Lung (tissue), 12 donors: Measurements from ENCODE around the gene PAK6. TPM values are rescaled to one million over a fixed set of nuclear protein-coding genes. Genes with fewer than 3 reads are reported as not detected.

ENCODE experiments used
- ATAC-seq: fragments of 200-7000 bp; cut with Tn5 transposase; one replicate; pipeline ENCODE4 v1.9.1; 2020; ENCODE audit warnings: moderate number of reproducible peaks; ENCODE audit not compliant: insufficient read depth, low FRiP score
- DNase-seq, 3 donors: peaks; one replicate each; pipeline ENCODE4 v3.0.0-alpha.2; 2013 to 2017
- H3K27ac ChIP-seq, 2 donors: one replicate each; pipeline ENCODE4 v1.5.1; 2013; ENCODE audit warnings: mild to moderate bottlenecking in 2 of 2, moderate library complexity in 2 of 2, control low read depth in 1 of 2, inconsistent platforms in 1 of 2, low read depth in 1 of 2, low read length in 1 of 2
- H3K27me3 ChIP-seq, 3 donors: one replicate each; pipeline ENCODE4 v1.5.1; 2013; ENCODE audit warnings: low read length in 2 of 3; ENCODE audit not compliant: control insufficient read depth in 3 of 3, insufficient read depth in 3 of 3
- H3K36me3 ChIP-seq, 4 donors: one replicate each; pipeline ENCODE4 v1.5.1; 2013; ENCODE audit warnings: low read length in 4 of 4, mild to moderate bottlenecking in 1 of 4, moderate library complexity in 1 of 4; ENCODE audit not compliant: control insufficient read depth in 4 of 4, insufficient read depth in 4 of 4
- H3K4me1 ChIP-seq, 5 donors: one replicate each; pipeline ENCODE4 v1.5.1; 2013; ENCODE audit warnings: low read length in 5 of 5, mild to moderate bottlenecking in 2 of 5, moderate library complexity in 1 of 5; ENCODE audit not compliant: control insufficient read depth in 5 of 5, insufficient read depth in 5 of 5
- H3K4me3 ChIP-seq: one replicate; pipeline ENCODE4 v1.5.1; 2013; ENCODE audit warnings: mild to moderate bottlenecking, control low read depth, moderate library complexity
- H3K9ac ChIP-seq, 2 donors: one replicate each; pipeline ENCODE4 v1.5.1; 2013; ENCODE audit warnings: low read length in 2 of 2, control low read depth in 1 of 2; ENCODE audit not compliant: insufficient read depth in 1 of 2
- H3K9me3 ChIP-seq, 4 donors: one replicate each; pipeline ENCODE4 v1.5.1; 2013; ENCODE audit warnings: low read length in 3 of 4, mild to moderate bottlenecking in 1 of 4, moderate library complexity in 1 of 4; ENCODE audit not compliant: control insufficient read depth in 4 of 4, insufficient read depth in 3 of 4
- CTCF ChIP-seq: IDR thresholded peaks from 2 replicates; pipeline ENCODE4 v1.5.1; 2012; ENCODE audit warnings: mild to moderate bottlenecking; ENCODE audit errors: control extremely low read depth, extremely low read depth
- WGBS, 2 donors: extraction: QIAGEN DNeasy Blood & Tissue Kit; methylation state at CpG; one replicate each; pipeline ENCODE4 v1.1.7; 2013; 5-methylcytosine and 5-hydroxymethylcytosine counted together
- polyA plus RNA-seq, 2 donors: library from polyadenylated mRNA; stranded (reverse); fragments of 200-250 nt; gene quantifications; one replicate each; pipeline ENCODE4 v1.2.1, GENCODE V29; 2013
- total RNA-seq, 2 donors: library from RNA; depleted of rRNA in 1 of 2; stranded (reverse); fragments of >200 nt in 1 of 2; gene quantifications; one replicate each; pipeline ENCODE4 v1.2.1, GENCODE V29; 2014 to 2021
- donor health status: control.
- donor health status: control.
- donor health status: Bipolar disorder and iron deficiency.
- donor health status: healthy.
- donor health status: DM: yes; HTN: yes; CAD: no.

Gene PAK6
- total and polyA plus RNA-seq, 4 donors: 5.8 to 10.4 (median 7.2) TPM

- H3K36me3 ChIP-seq: peaks cover 0 to 3% (median 1%) of the 10 kb centered on the region in 4 donors
- H3K4me3 ChIP-seq: no peak overlapping the region
- WGBS, 2 donors: 55 to 60% methylated on average over 6 of the region's 6 CpGs
- no peak overlapping the region for H3K27ac ChIP-seq
- no peaks in the 10 kb centered on the region for H3K4me1 ChIP-seq
- H3K9me3 ChIP-seq: no peaks in the 10 kb centered on the region
- DNase-seq (peak; percentile 46 to 86 (median 81)), ATAC-seq (peak; percentile 75)
- H3K27me3 ChIP-seq: no peaks in the 10 kb centered on the region
- peak; percentile 94 for TF ChIP-seq CTCF
- H3K9ac ChIP-seq: no peak overlapping the region
Measured at GRCh38 chr15:40217166-40217824, 21.6 kb upstream of the PAK6 start.

GRCh38 chr15:40219801-40220200 lies 19.1 kb upstream of the PAK6 start:
- Histone ChIP-seq H3K4me1 (no peaks in the 10 kb centered on the region), H3K9ac (no peak overlapping the region), H3K4me3 (no peak overlapping the region), H3K27me3 (no peaks in the 10 kb centered on the region), H3K9me3 (no peaks in the 10 kb centered on the region), H3K27ac (no peak overlapping the region), H3K36me3 (peaks cover 0 to 3% (median 0%) of the 10 kb centered on the region in 4 donors)
- TF ChIP-seq CTCF: no peak
- 86 to 89% methylated on average over 1 of the region's 1 CpG for WGBS, 2 donors
- ATAC-seq (no peak), DNase-seq (no peak)

GRCh38 chr15:40222131-40222530 lies 16.7 kb upstream of the PAK6 start:
- H3K4me3 ChIP-seq: no peak overlapping the region
- peaks cover 0 to 3% (median 1%) of the 10 kb centered on the region in 4 donors for H3K36me3 ChIP-seq
- H3K27me3 ChIP-seq: no peaks in the 10 kb centered on the region
- WGBS, 2 donors: 81 to 87% methylated on average over 6 of the region's 6 CpGs
- ATAC-seq: no peak
- no peak for TF ChIP-seq CTCF
- DNase-seq: no peak
- H3K4me1 ChIP-seq: no peaks in the 10 kb centered on the region
- no peak overlapping the region for H3K9ac ChIP-seq
- no peaks in the 10 kb centered on the region for H3K9me3 ChIP-seq
- no peak overlapping the region for H3K27ac ChIP-seq

GRCh38 chr15:40226736-40227135 lies 12.1 kb upstream of the PAK6 start:
- Histone ChIP-seq H3K27ac (no peak overlapping the region), H3K36me3 (peaks cover 0 to 3% (median 0%) of the 10 kb centered on the region in 4 donors), H3K9me3 (no peaks in the 10 kb centered on the region), H3K4me3 (no peak overlapping the region), H3K27me3 (no peaks in the 10 kb centered on the region), H3K4me1 (no peaks in the 10 kb centered on the region), H3K9ac (no peak overlapping the region)
- no peak for ATAC-seq
- no peak for DNase-seq
- no peak for TF ChIP-seq CTCF
